NCI-H1694 treated with DMSO at 0.1 percent for 48 hours (cell line): ENCODE data around the gene STK32C.

Experiments
- DNase-seq: peaks from one replicate; lab custom pipeline; 2025; lab: John Stamatoyannopoulos, UW

The STK32C gene

GRCh38 chr10:132182591-132182990 is 125.2 kb downstream of the STK32C start:
- DNase-seq, result no peak

DNA sequence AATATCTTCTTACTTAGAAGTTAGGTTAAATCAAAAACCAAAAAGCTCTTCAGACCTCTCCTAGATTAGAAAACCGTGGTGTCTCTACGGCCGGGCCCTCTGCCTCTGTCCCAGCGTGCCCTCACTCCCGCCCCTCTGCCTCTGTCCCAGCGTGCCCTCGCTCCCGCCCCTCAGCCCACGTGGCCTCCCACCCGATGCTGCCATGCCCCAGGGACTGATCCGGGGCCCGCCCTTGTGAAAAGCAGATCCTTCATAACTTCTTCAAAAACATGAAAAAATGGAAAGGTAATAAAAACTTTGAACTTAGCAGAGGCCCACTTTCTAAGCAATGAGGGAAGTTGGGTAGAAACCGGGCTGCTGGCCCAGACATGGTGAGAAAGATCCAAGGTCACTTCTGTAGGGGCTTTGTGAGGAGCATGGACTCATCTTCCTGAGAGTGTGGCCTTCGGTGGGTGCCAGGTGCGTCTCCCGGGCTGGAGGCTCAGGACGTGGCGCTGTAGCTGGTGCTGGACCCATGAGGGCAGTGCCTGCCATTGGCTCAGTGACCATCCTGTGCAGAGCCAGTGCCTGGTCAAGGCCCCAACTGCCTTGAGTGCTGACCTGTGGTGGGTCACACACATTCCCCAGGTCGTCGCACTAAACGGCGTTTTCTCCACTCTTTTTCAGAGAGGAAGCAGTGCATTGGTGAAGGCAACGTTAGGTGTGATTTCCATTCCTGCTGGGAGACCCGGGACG is 125.9 kb downstream of the STK32C start:
- no peak for DNase-seq

- DNase-seq, result no peak
Measured at GRCh38 chr10:132180736-132181135, 127.0 kb downstream of the STK32C start.

GRCh38 chr10:132179551-132180392 is 128.0 kb downstream of the STK32C start:
- no peak for DNase-seq

- DNase-seq, result no peak
Measured at GRCh38 chr10:132178672-132179545, 128.8 kb downstream of the STK32C start.

DNA sequence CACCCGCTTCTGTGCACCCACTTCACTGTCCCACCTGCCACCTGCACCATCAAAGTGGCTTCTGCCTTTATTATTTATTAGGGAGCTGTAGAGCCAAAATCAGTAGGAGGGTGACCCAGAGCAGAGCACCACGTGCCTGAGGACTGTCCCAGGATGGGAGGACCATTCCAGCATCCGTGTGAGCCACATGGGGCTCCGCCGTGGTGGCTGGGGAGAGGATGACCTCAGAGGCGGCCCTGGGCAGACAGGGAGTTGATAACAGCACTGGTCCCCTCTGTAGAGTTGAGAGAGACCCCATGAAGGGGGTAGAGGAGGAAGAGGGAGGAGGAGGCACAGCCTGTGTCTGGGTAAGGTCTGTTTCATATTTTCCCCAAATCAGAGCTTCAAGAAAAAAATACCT is 129.7 kb downstream of the STK32C start:
- no peak for DNase-seq

- no peak for DNase-seq
Measured at GRCh38 chr10:132176623-132177500, 130.9 kb downstream of the STK32C start.

GRCh38 chr10:132175907-132176581 is 131.7 kb downstream of the STK32C start:
- no peak for DNase-seq

DNA sequence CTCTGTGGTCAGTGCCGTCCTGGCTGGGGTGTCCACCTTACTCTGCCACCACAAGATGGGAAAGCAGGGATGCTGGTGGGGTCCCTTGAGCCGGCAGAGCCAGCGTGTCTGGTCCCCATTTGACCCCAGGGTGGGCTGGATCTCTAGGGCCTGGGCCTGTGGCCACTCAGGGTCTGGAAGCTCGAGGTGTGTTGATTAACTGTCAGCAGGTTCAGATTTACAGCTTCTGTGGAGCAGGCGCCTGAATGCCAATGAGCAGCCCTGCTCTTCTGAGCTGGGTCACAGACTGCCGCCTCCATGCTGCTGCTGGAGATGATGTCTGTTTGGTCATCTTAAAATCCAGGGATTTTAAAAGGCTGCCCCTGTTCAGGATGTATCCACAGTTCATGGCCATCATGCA is 132.3 kb downstream of the STK32C start:
- DNase-seq, result no peak

- DNase-seq, result no peak
Measured at GRCh38 chr10:132174237-132174636, 133.5 kb downstream of the STK32C start.

- DNase-seq, result no peak
Measured at GRCh38 chr10:132173185-132173584, 134.6 kb downstream of the STK32C start.

DNA sequence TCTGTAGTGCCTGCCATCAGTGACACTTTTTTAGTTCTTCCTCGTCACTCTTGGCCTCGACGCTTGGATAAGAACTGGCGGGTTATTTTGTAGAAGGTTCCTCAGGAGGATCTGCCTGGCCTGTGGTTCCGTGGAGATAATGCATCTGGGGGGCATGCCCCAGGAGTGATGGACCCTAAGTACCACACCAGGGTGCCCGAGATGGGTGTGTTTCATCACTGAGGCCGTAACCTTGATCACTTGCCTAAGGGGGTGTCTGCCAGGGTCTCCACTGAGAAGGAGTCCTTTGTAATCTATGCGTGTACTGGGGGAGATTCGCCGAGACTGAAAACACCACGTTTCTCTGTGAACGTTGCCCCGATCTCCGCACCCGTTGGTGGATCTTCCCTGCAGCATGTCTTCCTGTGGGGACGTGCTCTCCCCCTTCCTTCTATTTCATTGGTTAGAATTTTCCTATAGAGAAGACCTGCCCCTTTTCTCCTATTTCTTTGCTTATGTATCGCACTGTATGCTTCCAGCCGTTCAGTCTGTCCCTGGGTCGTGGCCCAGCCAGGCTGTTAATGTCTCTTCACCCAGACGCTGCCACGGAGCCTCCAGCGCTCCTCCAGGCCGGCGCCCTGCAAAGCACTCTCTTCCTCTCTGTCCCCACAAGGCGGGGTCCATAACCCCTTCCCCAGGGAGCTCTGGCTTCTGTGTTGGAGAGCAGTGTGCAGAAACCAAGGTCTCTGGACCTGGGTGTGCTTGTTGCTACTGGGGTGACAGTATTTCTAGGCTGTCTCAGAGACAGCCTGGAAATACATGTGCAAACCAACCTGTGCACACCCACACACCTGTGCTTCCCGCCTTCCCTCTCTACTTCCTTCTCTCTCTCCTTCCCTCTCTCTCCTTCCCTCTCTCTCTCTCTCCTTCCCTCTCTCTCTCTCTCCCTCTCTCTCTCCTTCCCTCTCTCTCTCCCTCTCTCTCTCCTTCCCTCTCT is 135.4 kb downstream of the STK32C start:
- DNase-seq, result no peak

- DNase-seq, result no peak
Measured at GRCh38 chr10:132170561-132171361, 137.0 kb downstream of the STK32C start.

- DNase-seq, result no peak
Measured at GRCh38 chr10:132169766-132170560, 137.8 kb downstream of the STK32C start.

- no peak for DNase-seq
Measured at GRCh38 chr10:132169031-132169765, 138.6 kb downstream of the STK32C start.

DNA sequence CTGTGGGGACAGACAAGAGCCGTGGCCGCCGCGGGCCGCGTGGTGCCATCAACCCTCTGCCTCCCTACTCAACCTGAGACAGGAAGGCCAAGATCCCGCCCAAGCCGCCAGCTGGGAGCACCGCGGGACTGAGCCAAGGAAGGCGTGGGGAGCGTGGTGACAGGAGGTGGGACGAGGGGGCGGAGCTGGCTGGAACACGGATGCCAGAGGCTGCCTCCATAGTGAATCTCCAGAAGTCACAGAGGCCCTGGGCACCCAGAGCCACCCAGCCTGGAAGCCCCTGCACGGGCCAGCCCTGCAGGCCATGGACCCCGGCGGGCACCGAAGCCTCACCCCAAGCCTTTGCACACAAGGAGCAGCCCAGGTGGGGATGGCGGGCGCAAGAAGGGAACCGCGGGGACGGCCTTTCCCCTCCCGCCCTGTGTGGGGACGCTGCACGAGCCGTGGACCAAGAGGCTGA is 139.1 kb downstream of the STK32C start:
- no peak for DNase-seq

DNA sequence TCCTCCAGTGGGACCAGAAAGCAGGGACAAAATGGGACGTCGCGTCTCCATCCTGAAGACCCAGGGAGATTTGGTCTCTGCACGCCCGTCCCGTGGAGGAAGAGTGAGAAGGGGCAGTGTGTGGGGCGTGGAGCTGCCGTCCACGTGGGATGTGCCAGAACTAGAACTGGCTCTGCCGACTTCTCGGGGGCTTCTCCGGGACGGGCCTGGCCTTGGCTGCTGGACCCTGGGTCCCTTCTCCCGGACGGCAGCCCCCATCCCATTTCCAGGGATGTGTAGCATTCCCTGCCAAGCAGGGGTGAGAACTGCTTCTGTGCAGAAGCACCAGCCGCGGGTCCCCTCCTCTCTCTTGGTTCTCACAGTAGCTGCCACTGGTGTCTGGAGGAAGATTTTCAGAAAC is 139.8 kb downstream of the STK32C start:
- DNase-seq, result no peak
